ENCODE results near the gene KIF5C. TPM values are rescaled to one million over a fixed set of nuclear protein-coding genes. Genes with fewer than 3 reads are reported as not detected.

KIF5C gene
- total RNA-seq, 1 experiment from 2014 or later: 1.6 TPM

GRCh38 chr2:149049142-149049541 is 174.1 kb downstream of the KIF5C start:
- no TSS peak for BruUV-seq (replicated peaks)
- Histone ChIP-seq H3K27me3 (ENCODE audit: control insufficient read depth, insufficient read depth, low read length) (0 out of 2 replicates have a peak, but pooled peaks cover 2% of the 10 kb centered on the region), H3K9me3 (ENCODE audit: control insufficient read depth, insufficient read depth, low read depth, low read length) (no peaks in the 10 kb centered on the region), H3K4me3 (ENCODE audit: low read depth in 2 of 2, low read length in 2 of 2) (no peak overlapping the region), H3K4me1 (ENCODE audit: control insufficient read depth, insufficient read depth, low read length) (no peaks in the 10 kb centered on the region), H3K36me3 (ENCODE audit: control insufficient read depth, insufficient read depth, low read length) (no peaks in the 10 kb centered on the region), H3K27ac (ENCODE audit: low read length) (no peak overlapping the region)
- intact Hi-C loops (cut with micrococcal nuclease; ENCODE audit: unreplicated experiment) (no loop called here), in situ Hi-C loops (cut with HindIII; ENCODE audit: low pct_unique_long_range_greater_than_20kb, low sequenced_read_pairs) (no loop called here)
- TF ChIP-seq REST (IDR thresholded peaks at IDR 0.05; ENCODE audit: insufficient read depth in 1 of 2, low read depth in 2 of 2, low read length in 1 of 2): no peak
- TF ChIP-seq SIN3A (IDR thresholded peaks at IDR 0.05; ENCODE audit: borderline replicate concordance, insufficient read depth, low read depth, low read length): no peak
- no peak for TF ChIP-seq POLR2AphosphoS5 (IDR thresholded peaks at IDR 0.05; ENCODE audit: low read depth, low read length)
- TF ChIP-seq TCF7L2 (IDR thresholded peaks at IDR 0.05; ENCODE audit: low read depth, low read length): no peak
- no peak for TF ChIP-seq CTCF (IDR thresholded peaks at IDR 0.05)
- ATAC-seq: no peak
- CTCF ChIA-PET: no interaction called here
- POLR2A ChIA-PET: no interaction called here
- DNase-seq (ENCODE audit: low read depth, low spot score): no peak

- no TSS peak for BruUV-seq (replicated peaks)
- H3K4me1 ChIP-seq (ENCODE audit: control insufficient read depth, insufficient read depth, low read length): no peaks in the 10 kb centered on the region
- H3K4me3 ChIP-seq (ENCODE audit: low read depth in 2 of 2, low read length in 2 of 2): no peak overlapping the region
- intact Hi-C loops (cut with micrococcal nuclease; ENCODE audit: unreplicated experiment) (no loop called here), in situ Hi-C loops (cut with HindIII; ENCODE audit: low pct_unique_long_range_greater_than_20kb, low sequenced_read_pairs) (no loop called here)
- H3K27ac ChIP-seq (ENCODE audit: low read length): no peak overlapping the region
- H3K9me3 ChIP-seq (ENCODE audit: control insufficient read depth, insufficient read depth, low read depth, low read length): no peaks in the 10 kb centered on the region
- H3K36me3 ChIP-seq (ENCODE audit: control insufficient read depth, insufficient read depth, low read length): no peaks in the 10 kb centered on the region
- ATAC-seq (no peak), DNase-seq (ENCODE audit: low read depth, low spot score) (no peak)
- TF ChIP-seq CTCF (IDR thresholded peaks at IDR 0.05) (no peak), REST (IDR thresholded peaks at IDR 0.05; ENCODE audit: insufficient read depth in 1 of 2, low read depth in 2 of 2, low read length in 1 of 2) (no peak)
- POLR2A ChIA-PET: no interaction called here
- CTCF ChIA-PET: no interaction called here
- H3K27me3 ChIP-seq (ENCODE audit: control insufficient read depth, insufficient read depth, low read length): no peaks in the 10 kb centered on the region
These were observed 175.2 kb downstream of the KIF5C start for GRCh38 chr2:149050188-149050587.

Data from Panc1 (cell line).